CD4-positive, alpha-beta T cell treated with Interleukin-21 for 1 hour (primary cell): ENCODE data around the gene CEACAM16.
"Not testable (repeated sequence)": the region's sequence is repeated elsewhere in the genome, so short reads cannot be mapped to it uniquely, and the experiment has no call there.

Experiments used
- DNase-seq: peaks from one replicate; pipeline ENCODE4 v3.0.0-alpha.2; 2020

CEACAM16 gene, protein sequence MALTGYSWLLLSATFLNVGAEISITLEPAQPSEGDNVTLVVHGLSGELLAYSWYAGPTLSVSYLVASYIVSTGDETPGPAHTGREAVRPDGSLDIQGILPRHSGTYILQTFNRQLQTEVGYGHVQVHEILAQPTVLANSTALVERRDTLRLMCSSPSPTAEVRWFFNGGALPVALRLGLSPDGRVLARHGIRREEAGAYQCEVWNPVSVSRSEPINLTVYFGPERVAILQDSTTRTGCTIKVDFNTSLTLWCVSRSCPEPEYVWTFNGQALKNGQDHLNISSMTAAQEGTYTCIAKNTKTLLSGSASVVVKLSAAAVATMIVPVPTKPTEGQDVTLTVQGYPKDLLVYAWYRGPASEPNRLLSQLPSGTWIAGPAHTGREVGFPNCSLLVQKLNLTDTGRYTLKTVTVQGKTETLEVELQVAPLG

DNA sequence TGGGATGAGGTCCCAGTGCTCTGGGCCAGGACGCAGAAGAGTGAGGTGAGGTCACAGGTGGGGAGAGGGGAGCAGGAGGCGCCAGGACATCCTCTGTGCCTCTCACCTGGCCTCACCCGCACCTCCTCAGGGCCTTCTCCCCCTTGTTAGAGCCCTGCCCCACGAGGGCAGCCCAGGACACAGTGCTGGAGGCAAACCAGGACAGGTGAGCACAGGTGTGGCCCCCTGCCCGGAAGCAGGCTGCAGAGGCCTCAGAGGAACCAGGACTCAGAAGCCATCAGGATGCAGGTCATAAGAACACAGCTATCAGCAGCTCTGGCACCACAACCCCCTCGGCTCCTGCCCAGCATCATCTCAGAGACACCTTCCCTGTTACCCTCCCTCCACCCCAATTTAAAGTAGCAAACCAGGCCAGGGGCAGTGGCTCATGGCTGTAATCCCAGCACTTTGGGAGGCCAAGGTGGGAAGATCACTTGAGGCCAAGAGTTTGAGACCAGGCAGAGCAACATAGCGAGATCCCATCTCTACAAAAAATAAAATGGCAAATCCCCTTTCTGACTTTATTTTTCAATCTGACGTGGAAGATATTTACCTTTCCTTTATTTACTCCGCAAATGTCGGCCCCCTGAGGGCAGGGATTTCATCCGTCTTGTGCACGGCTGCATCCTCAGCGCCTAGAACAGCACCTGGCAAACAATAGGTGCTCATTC lies at the start of gene CEACAM16:
Gene CEACAM16 (plus strand): TSS at position 660 of the 710 bp plus-strand sequence. CDS start 2,306 bp downstream, outside the sequence.
- no peak for DNase-seq

DNA sequence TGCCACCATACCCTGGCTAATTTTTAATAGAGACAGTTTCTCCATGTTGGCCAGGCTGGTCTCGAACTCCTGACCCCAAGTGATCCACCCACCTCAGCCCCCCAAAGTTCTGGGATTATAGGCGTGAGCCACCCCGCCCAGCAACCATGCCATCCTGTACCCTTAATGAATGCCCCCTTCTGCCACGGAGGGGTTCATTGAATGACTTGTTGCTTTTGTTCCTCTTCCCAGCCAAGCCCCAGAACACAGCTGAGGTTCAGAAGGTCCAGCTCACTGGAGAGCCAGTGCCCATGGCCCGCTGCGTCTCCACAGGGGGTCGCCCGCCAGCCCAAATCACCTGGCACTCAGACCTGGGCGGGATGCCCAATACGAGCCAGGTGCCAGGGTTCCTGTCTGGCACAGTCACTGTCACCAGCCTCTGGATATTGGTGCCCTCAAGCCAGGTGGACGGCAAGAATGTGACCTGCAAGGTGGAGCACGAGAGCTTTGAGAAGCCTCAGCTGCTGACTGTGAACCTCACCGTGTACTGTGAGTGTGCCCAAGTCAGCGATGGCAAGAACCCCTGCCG lies 49.3 kb upstream of the CEACAM16 start:
- DNase-seq, result no peak

DNA sequence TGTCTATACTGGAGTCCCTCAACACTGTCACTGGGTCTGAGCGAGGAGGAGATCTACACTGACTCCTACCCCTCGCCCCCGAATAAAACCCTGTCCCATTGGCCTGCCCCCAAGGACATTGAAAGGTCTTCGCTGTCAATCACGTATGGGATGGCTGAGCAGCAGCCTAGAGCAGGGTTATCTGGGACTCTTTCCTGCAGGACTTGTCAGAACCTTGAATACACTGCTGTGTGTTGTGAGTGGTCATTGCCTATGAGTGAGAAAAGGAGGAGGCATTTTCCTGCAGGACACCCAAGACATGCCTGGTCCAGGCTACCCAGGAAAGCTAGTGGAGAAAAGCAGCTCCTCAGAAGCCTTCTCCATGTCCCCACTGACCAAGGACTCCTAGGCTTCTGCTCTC lies 45.6 kb upstream of the CEACAM16 start:
- no peak for DNase-seq

DNA sequence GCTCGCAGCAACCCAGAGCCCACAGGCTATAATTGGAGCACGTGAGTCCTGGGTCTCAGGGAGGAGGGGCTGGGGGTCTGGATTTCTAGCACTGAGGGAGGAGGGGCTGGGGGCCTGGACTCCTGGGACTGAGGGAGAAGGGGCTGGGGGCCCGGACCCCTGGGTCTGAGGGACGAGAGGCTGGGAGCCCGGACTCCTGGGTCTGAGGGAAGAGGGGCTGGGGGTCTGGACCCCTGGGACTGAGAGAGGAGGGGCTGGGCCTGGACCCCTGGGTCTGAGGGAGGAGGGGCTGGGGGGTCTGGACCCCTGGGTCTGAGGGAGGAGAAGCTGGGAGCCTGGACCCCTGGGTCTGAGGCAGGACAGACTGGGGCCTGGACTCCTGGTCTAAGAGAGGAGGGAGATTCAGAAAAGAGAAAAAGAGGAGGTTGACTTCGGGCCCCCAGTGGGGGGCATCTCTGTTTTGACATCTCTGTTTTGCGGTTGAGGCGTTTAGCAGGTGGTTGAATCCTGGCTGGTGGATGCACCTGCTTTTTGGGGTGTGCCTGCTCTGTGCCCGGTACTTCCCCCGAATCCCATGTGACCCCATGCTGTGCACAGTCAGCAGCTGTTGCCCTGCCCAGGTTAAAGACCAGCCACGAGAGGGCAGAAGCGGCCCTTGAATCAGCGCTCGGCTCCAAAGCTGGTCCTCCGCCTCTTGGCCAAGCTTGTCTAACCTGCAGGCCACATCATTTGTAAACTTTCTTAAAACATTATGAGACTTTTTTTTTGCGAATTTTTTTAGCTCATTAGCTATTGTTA lies 44.8 kb upstream of the CEACAM16 start:
- DNase-seq, result peak; percentile 79

DNA sequence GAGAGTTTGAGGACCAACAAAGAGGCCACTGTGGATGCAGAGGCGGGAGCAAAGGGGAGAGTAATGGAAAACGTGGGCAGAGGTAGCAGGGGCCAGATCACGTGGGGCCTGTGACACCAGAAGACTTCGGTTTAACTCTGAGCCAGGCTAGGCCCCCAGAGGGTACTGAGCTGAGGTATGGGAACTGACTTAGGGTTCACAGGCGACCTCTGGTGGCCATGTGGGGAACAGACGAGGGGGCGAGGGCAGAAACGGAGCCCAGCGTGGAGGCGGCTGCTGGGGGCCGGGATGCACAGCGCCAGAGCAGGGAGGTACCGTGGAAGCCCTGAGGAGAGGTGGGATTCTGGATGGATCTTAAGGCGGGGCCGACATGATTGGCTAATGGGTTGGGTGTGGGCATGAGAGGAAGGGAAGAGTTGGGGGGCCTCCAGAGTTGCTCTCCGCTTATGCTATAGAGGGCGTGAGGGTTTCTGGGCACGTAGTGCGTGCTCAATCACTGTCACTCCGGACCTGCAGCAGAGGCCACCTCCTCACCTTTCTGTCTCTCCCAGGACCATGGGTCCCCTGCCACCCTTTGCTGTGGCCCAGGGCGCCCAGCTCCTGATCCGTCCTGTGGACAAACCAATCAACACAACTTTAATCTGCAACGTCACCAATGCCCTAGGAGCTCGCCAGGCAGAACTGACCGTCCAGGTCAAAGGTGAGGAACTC lies 41.6 kb upstream of the CEACAM16 start:
- peak; percentile 58 for DNase-seq

DNA sequence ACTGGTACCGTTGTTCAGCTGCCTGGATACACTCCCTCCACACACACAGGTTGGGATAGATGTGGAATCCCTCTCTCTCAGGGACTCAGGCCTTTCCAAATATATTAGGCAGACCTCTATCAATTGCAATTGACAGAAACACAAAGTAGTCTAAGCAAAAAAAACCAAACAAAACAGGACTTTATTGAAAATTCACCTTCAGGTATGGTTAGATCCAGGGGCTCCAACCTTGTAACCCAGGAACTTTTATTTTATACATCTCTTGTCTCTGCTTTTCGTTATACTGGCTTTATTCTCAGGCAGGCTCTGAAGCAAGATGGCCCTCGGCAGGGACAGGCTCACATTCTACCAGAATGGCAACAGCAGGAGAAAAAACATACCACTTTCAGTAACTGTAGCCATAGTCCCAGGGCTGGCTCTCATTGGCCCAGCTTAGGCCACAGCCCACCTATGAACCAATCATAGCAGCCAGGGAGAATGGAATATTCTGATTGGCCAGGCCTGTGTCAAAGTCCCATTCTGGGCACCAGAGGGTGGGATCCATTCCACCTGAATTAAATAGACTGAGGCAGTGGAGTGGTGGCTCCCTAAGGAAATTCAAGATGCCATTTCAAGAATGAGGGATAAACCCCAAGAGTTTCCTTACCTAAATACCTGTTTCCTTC lies 40.8 kb upstream of the CEACAM16 start:
- DNase-seq, result no peak

DNA sequence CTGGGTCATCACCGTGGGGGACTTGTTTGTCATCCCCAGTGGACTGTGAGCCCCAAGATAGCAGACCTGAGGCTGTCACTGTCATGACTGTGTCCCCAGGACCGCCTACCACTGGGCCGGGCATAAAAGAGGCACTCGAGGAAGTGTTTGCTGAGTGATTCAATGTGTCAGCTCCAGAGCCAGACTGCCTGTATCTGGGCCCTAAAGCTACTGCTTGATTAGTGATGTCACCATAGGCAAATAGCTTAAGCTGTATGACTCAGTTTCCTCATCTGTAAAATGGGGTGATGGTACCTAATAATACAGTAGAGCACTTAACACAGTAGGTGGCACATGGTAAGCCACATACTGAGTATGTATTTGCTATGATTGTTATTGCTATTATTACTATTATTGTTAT lies 38.9 kb upstream of the CEACAM16 start:
- no peak for DNase-seq

DNA sequence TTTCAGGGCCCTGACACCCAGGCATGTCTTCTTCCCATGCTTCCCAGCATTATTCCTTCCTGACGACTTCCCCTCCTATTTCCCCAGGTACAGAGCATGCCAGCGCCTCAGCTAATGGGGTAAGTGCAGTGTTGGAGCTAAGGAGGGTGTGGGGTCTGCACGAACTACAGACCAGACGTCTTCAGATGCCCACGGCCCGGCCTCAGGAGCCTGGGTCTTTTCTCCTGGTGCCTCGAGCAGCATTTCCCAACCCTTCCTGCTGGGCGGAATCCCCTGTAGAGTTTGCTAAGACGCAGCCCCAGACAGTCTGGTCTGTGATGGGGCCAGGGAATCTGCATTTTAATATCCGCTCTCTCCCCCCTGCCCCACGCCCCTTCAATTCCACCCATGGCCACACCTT lies 37.7 kb upstream of the CEACAM16 start:
- no peak for DNase-seq

DNA sequence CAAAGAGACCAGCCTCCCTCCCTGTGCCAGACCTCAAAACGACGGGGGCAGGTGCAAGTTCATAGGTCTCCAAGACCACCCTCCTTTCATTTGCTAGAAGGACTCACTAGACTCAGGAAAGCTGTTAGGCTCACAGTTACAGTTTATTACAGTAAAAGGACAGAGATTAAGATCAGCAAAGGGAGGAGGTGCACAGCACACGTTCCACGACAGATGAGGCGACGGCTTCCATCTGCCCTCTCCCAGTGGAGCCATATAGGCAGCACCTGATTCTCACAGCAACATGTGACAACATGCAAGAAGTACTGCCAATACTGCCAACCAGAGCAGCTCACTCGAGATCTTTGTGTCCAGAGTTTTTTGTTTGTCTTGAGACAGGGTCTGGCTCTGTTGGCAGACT lies 37.0 kb upstream of the CEACAM16 start:
- DNase-seq, result no peak

DNA sequence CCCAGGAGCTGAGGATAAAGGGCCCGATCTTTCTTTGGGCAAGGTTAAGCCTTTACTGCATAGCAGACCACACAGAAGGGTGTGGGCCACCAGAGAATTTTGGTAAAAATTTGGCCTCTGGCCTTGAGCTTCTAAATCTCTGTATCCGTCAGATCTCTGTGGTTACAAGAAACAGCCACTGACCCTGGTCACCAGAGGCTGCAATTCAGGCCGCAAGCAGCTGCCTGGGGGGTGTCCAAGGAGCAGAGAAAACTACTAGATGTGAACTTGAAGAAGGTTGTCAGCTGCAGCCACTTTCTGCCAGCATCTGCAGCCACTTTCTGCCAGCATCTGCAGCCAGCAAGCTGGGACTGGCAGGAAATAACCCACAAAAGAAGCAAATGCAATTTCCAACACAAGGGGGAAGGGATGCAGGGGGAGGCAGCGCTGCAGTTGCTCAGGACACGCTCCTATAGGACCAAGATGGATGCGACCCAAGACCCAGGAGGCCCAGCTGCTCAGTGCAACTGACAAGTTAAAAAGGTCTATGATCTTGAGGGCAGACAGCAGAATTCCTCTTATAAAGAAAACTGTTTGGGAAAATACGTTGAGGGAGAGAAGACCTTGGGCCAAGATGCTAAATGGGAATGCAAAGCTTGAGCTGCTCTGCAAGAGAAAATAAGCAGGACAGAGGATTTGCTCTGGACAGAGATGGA lies 36.1 kb upstream of the CEACAM16 start:
- DNase-seq, result no peak

DNA sequence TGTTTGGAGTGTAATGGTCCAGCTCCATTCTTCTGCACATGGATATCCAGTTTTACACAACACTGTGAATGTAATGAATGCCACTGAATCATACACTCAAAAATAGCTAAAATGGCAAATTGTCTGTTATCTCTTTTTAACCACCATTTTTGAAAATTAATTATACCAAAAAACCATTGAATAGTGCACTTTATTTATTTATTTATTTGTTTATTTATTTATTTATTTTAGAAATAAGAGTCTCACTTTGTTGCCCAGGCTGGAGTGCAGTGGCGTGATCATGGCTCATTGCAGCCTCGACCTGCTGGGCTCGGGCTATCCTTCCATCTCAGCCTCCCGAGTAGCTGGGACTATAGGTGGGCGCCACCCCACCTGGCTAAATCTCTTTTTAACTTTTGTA lies 35.0 kb upstream of the CEACAM16 start:
- DNase-seq, result no peak

DNA sequence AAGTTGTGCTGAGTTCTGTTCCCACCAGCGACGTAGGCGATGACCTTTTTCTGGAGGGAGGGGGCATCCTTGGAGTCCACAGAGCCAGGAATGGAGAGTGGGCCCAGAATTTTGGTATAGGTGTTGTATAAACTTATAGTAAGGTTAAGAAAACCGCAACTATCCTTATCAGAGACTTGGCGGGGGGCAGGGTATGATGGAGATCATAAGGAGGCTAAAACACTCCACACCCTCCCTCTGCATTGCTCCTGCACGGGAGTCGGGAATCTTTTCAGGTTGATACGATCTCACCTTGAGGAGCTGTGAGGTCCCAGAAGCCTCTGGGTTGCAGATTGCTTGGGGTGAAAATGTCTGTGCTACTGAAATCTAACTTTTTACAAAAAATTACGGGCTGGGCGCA lies 34.0 kb upstream of the CEACAM16 start:
- no peak for DNase-seq

DNA sequence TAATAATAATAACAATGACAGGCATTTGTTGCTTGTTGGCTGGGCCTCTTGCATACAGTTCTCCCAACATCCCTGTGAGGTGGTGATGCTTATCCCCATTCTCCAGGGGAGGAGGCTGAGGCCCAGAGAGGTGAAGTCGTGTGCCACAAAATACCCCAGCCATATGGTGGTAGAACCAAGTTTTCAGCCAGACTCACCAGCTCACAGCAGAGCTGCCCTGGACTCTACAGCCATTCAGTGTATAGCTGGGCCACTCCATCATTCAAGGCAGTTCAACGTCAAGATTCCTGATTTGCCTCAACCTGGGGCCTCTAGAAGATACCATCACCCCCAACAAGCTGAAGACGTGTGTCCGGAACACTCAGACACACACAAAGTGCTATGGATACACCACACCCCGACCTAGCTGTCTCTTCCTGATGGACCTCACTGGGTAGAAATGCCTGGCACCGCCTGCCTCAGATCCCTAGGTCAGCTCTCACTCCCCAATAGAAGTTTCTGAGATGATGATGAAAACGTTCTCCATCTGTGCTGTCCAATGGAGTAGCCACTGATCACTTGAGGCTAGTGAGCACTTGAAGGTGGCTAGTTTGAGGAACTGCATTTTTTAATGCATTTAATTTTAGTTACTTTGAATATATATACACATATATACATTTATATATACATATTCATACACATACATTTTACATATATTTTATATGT lies 31.9 kb upstream of the CEACAM16 start:
- DNase-seq, result no peak

DNA sequence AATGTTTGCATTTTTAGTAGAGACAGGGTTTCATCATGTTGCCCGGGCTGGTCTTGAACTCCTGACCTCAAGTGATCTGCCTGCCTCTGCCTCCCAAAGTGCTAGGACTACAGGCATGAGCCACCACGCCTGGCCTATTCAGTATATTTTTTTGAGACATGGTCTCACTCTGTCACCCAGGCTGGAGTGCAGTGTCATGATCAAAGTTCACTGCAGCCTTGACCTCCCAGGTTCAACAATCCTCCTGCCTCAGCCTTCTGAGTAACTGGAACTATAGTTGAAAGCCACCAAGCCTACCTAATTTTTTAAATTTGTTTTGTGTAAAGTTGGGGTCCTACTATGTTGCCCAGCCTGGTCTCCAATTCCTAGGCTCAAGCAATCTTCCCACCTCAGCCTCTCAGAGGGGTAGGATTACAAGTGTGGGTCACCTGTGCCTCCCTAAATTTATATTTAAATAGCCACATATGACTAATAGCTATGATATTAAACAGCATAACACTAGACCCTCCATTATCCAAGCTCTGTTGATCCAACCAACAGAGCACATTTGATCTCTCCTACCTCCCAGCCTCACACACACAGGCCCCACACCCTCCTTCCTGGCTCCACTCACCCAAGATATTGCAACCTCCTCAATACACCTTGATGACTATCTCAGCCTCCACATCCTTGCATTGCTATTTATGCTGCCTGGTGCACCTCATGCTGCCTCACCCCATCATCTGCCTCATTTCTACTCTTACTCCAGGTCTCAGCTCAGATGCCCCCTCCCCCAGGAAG lies 29.8 kb upstream of the CEACAM16 start:
- DNase-seq, result no peak

DNA sequence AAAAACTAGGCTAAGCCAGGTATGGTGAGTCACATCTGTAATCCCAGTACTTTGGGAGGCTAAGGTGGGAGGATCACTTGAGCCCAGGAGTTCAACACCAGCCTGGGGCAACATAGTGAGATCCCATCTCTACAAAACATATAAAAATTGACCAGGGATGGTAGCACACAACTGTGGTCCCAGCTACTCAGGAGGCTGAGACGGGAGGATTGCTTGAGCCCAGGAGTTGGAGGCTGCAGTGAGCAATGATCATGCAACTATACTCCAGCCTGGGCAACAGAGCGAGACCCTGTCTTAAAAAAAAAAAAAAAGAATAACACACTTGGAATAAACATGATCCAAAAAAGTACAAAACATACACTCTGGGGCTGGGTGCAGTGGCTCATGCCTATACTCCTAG lies 28.9 kb upstream of the CEACAM16 start:
- not testable (repeated sequence) for DNase-seq

DNA sequence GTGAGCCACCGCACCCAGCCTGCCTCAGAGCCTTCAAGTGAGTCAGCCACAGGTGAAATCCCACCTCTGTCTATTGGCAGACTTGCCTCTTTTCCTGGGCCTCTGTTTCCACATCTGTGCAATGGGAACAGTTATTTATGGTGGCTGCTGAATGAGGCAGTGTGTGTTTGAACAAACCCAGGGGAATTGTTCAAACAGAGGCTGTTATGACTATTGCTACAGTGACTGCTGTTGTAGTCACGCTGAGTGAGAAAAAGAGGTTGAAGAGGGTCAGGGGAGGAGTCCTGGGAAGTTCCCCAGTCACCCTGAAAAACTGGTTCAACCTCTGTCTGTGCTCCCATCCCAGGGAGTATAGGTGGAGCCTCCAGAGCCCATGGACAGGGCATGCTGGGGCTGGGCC lies 27.6 kb upstream of the CEACAM16 start, which contains the start of gene CEACAM19:
Gene CEACAM19 (plus strand): TSS at position 83 of the 400 bp plus-strand sequence. CDS start 450 bp downstream, outside the sequence.
- DNase-seq, result no peak

DNA sequence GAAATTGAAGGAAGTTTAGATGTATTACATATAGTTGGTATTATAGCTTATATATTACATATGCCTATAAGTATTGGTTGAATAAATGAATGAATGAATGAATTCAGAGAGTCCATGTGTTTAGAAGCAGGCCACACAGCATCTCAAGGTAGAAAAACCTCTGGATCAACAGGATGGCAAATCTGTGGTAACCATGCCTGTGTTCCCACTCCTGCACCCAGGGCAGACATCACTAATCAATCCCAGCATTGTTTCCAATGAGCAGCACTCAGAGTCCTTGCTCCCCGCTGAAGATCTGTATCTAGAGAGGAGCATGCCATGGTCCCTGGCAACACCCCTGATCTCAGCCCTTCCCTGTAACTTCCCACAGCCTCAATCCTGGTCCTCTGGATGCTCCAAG lies 26.7 kb upstream of the CEACAM16 start:
- no peak for DNase-seq

DNA sequence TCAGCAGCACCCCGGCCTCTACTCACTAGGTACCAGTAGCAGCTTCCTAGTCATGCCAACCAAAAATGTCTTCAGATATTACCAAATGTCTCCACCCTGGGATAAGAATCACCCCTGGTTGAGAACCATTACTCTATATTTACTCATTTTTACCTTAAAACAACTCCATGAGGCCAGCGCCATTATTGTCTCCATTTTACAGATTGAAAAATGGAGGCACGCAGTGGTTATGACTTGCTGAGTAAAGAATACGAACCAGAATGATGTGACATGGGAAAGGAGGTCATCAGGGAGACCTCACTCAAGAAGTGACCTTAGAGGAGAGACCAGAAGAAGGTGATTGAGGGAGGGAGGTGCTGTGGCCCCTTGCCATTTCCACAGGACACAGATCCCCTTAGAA lies 25.4 kb upstream of the CEACAM16 start:
- DNase-seq, result no peak

DNA sequence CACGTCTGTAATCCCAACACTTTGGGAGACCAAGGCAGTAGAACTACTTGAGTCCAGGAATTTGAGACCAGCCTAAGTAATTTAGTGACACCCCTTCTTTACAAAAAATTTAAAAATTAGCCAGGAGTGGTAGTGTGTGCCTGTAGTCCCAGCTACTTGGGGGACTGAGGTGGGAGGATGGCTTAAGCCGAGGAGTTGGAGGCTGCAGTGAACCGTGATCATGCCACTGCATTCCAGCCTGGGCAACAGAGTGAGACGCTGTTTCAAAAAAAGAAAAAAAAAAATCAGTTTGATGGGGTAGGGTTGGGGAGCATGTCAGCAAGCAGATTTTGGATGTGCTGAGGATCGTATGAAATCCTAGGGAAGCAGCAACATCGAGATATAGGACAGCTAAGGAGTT lies 23.4 kb upstream of the CEACAM16 start:
- DNase-seq, result no peak
